Measurements from ENCODE around the gene BCL2L14.
A peak's percentile ranks its signal among the peaks of the same experiment; 100 is the strongest.

Gene BCL2L14

GRCh38 chr12:12070674-12071656 lies at the start of gene BCL2L14:
TSS of gene BCL2L14 (plus strand) at chr12:12070939. CDS start at chr12:12079306, 8,367 bp downstream.
- DNase-seq = no peak

GRCh38 chr12:12022306-12022936 lies 48.3 kb upstream of the BCL2L14 start:
- no peak for DNase-seq

GRCh38 chr12:12023456-12023855 lies 47.3 kb upstream of the BCL2L14 start:
- no peak for DNase-seq

GRCh38 chr12:12024911-12025682 lies 45.6 kb upstream of the BCL2L14 start:
- peak; percentile 6 for DNase-seq

GRCh38 chr12:12025799-12026386 lies 44.8 kb upstream of the BCL2L14 start:
- no peak for DNase-seq

- no peak for DNase-seq
These were observed 41.9 kb upstream of the BCL2L14 start for GRCh38 chr12:12028668-12029402.

- DNase-seq = no peak
These were observed 41.1 kb upstream of the BCL2L14 start for GRCh38 chr12:12029653-12030052.

GRCh38 chr12:12032260-12032791 lies 38.4 kb upstream of the BCL2L14 start:
- no peak for DNase-seq

- peak; percentile 81 for DNase-seq
These were observed 37.6 kb upstream of the BCL2L14 start for GRCh38 chr12:12032851-12033797.

GRCh38 chr12:12033824-12034223 lies 36.9 kb upstream of the BCL2L14 start:
- DNase-seq = no peak

- DNase-seq = no peak
These were observed 36.4 kb upstream of the BCL2L14 start for GRCh38 chr12:12034344-12034743.

GRCh38 chr12:12035229-12035628 lies 35.5 kb upstream of the BCL2L14 start:
- DNase-seq = no peak

- DNase-seq = no peak
These were observed 33.8 kb upstream of the BCL2L14 start for GRCh38 chr12:12036901-12037300.

- no peak for DNase-seq
These were observed 30.8 kb upstream of the BCL2L14 start for GRCh38 chr12:12039897-12040296.

GRCh38 chr12:12046401-12046800 lies 24.3 kb upstream of the BCL2L14 start:
- DNase-seq = no peak

GRCh38 chr12:12047682-12048081 lies 23.1 kb upstream of the BCL2L14 start:
- no peak for DNase-seq

GRCh38 chr12:12048266-12048665 lies 22.5 kb upstream of the BCL2L14 start:
- no peak for DNase-seq

- no peak for DNase-seq
These were observed 22.0 kb upstream of the BCL2L14 start for GRCh38 chr12:12048714-12049113.

GRCh38 chr12:12051668-12052067 lies 19.1 kb upstream of the BCL2L14 start:
- no peak for DNase-seq

- DNase-seq = no peak
These were observed 15.7 kb upstream of the BCL2L14 start for GRCh38 chr12:12054993-12055392.

GRCh38 chr12:12056951-12057350 lies 13.8 kb upstream of the BCL2L14 start:
- no peak for DNase-seq
